ENCODE measurements around the gene ABCB8.
"Not testable (repeated sequence)": the region's sequence is repeated elsewhere in the genome, so short reads cannot be mapped to it uniquely, and the experiment has no call there.

ABCB8 gene

GRCh38 chr7:151038951-151039849, 10.9 kb downstream of the ABCB8 start:
- DNase-seq = peak; percentile 62

- DNase-seq = no peak
Measured at GRCh38 chr7:151039850-151040548, 11.7 kb downstream of the ABCB8 start.

- DNase-seq = no peak
Measured at GRCh38 chr7:151040616-151041375, 12.5 kb downstream of the ABCB8 start.

GRCh38 chr7:151043449-151043848, 15.2 kb downstream of the ABCB8 start:
- not testable (repeated sequence) for DNase-seq

GRCh38 chr7:151043959-151044358, 15.7 kb downstream of the ABCB8 start:
- no peak for DNase-seq

GRCh38 chr7:151045262-151045661, 17.0 kb downstream of the ABCB8 start:
- DNase-seq = no peak

GRCh38 chr7:151045967-151046366, 17.7 kb downstream of the ABCB8 start:
- DNase-seq = no peak

GRCh38 chr7:151046603-151047573, 18.6 kb downstream of the ABCB8 start:
- DNase-seq = no peak

GRCh38 chr7:151047976-151048815, 19.9 kb downstream of the ABCB8 start, which contains the start of gene ASIC3:
ASIC3 (plus strand) TSS chr7:151048531; CDS start chr7:151048886, 355 bp downstream.
- no peak for DNase-seq

GRCh38 chr7:151048911-151049463, 20.7 kb downstream of the ABCB8 start:
- no peak for DNase-seq

GRCh38 chr7:151051108-151051507, 22.9 kb downstream of the ABCB8 start:
- no peak for DNase-seq

GRCh38 chr7:151053096-151053495, 24.8 kb downstream of the ABCB8 start:
- no peak for DNase-seq

GRCh38 chr7:151053751-151054150, 25.5 kb downstream of the ABCB8 start:
- DNase-seq = no peak

- no peak for DNase-seq
Measured at GRCh38 chr7:151056283-151056665, 28.0 kb downstream of the ABCB8 start.

- DNase-seq = no peak
Measured at GRCh38 chr7:151056666-151057505, 28.6 kb downstream of the ABCB8 start.

GRCh38 chr7:151057506-151057988, 29.3 kb downstream of the ABCB8 start, which contains the start of gene CDK5:
CDK5 (minus strand) TSS chr7:151057897; CDS start chr7:151057848, 49 bp downstream.
- DNase-seq = no peak

- peak; percentile 98 for DNase-seq
Measured at GRCh38 chr7:151057989-151058780, 29.9 kb downstream of the ABCB8 start.

- no peak for DNase-seq
Measured at GRCh38 chr7:151058781-151059366, 30.6 kb downstream of the ABCB8 start.
